B cell (primary cell): ENCODE measurements around the gene JSRP1. TPM values are rescaled to one million over a fixed set of nuclear protein-coding genes. Genes with fewer than 3 reads are reported as not detected.
A peak's percentile ranks its signal among the peaks of the same experiment; 100 is the strongest.

ENCODE experiments used
- ATAC-seq: fragments of 200-7000 bp; cut with Tn5 transposase; one replicate; pipeline ENCODE4 v1.10.0; 2021; ENCODE audit warnings: low read depth, mild to moderate bottlenecking, moderate number of reproducible peaks, moderate library complexity
- CTCF ChIA-PET: fragments of 350-600 bp; sonication (Branson Sonifier 250); formaldehyde crosslinking; loops from one replicate; lab custom pipeline; 2021; ENCODE audit warnings: antibody characterized with exemption, inconsistent platforms; lab: Charles Lee
- POLR2A ChIA-PET: fragments of 350-600 bp; sonication (Branson Sonifier 250); formaldehyde crosslinking; loops from one replicate; lab custom pipeline; 2021; ENCODE audit warnings: antibody characterized with exemption; lab: Charles Lee
- DNase-seq: peaks from one replicate; pipeline ENCODE4 v3.0.0; 2013
- H2AFZ ChIP-seq: 2 replicates; pipeline ENCODE4 v1.6.1; 2012; ENCODE audit warnings: mild to moderate bottlenecking, low read depth, low read length; ENCODE audit not compliant: insufficient read depth, poor library complexity, severe bottlenecking
- H3K27ac ChIP-seq, 2 donors: 1 replicate in 1 of 2; 2 replicates in 1 of 2; pipeline ENCODE4 v1.5.1; 2012 to 2013; ENCODE audit warnings: low read length in 2 of 2, mild to moderate bottlenecking in 2 of 2, moderate library complexity in 1 of 2
- H3K27me3 ChIP-seq, 4 experiments: fragments of 200-600 bp in 1 of 4; sonication (generic) in 1 of 4; replicated peaks in 1 of 4; 1 replicate in 2 of 4; 2 replicates in 2 of 4; pipeline versions ENCODE4 v1.6.1 to v1.7.0; 2013 to 2016; ENCODE audit warnings: low read length in 3 of 4, mild to moderate bottlenecking in 2 of 4, mixed read lengths in 1 of 4, moderate library complexity in 1 of 4; ENCODE audit not compliant: insufficient read depth in 4 of 4, control insufficient read depth in 3 of 4; ENCODE audit errors: control extremely low read depth in 1 of 4
- H3K36me3 ChIP-seq, 2 experiments: replicated peaks in 1 of 2; 1 replicate in 1 of 2; 2 replicates in 1 of 2; pipeline versions ENCODE4 v1.6.1 to v1.7.1; 2013; ENCODE audit warnings: low read length in 1 of 2; ENCODE audit not compliant: insufficient read depth in 2 of 2, control insufficient read depth in 1 of 2; ENCODE audit errors: control extremely low read depth in 1 of 2, extremely low read depth in 1 of 2
- H3K4me1 ChIP-seq, 2 donors: fragments of 200-600 bp in 1 of 2; sonication (generic) in 1 of 2; 1 replicate in 1 of 2; 2 replicates in 1 of 2; pipeline versions ENCODE4 v1.5.1 to v1.6.1; 2013 to 2017; ENCODE audit warnings: low read length in 2 of 2; ENCODE audit not compliant: control insufficient read depth in 2 of 2, insufficient read depth in 2 of 2
- H3K4me2 ChIP-seq: replicated peaks from 2 replicates; pipeline ENCODE3; 2012; ENCODE audit warnings: mild to moderate bottlenecking, low read depth, low read length; ENCODE audit not compliant: poor library complexity, severe bottlenecking
- H3K4me3 ChIP-seq, 5 experiments: fragments of 200-600 bp in 1 of 5; sonication (generic) in 1 of 5; 1 replicate in 3 of 5; 2 replicates in 2 of 5; pipeline versions ENCODE4 v1.5.1 to v1.7.0; 2011 to 2016; ENCODE audit warnings: low read length in 4 of 5, mild to moderate bottlenecking in 4 of 5, low read depth in 2 of 5, control low read depth in 1 of 5, moderate library complexity in 1 of 5; ENCODE audit not compliant: insufficient read depth in 1 of 5; ENCODE audit errors: control extremely low read depth in 1 of 5, extremely low read depth in 1 of 5
- H3K79me2 ChIP-seq: fragments of 200-600 bp; sonication (generic); one replicate; pipeline ENCODE4 v1.6.0; 2016; ENCODE audit warnings: low read length; ENCODE audit not compliant: control insufficient read depth, insufficient read depth
- H3K9ac ChIP-seq: fragments of 200-600 bp; sonication (generic); 2 replicates; pipeline ENCODE4 v1.6.1; 2017; ENCODE audit warnings: mild to moderate bottlenecking, low read length, moderate library complexity
- H3K9me3 ChIP-seq, 3 donors: one replicate each; pipeline versions ENCODE4 v1.6.1 to v1.7.1; 2013; ENCODE audit warnings: low read length in 2 of 3; ENCODE audit not compliant: control insufficient read depth in 2 of 3, insufficient read depth in 1 of 3; ENCODE audit errors: control extremely low read depth in 1 of 3
- H4K20me1 ChIP-seq: 2 replicates; pipeline ENCODE4 v1.6.0; 2012; ENCODE audit warnings: mild to moderate bottlenecking, low read length; ENCODE audit not compliant: insufficient read depth, control insufficient read depth, poor library complexity, severe bottlenecking
- H3K27ac Mint-ChIP-seq: one replicate; pipeline ENCODE4 v1.8.0; 2021; ENCODE audit warnings: mixed read lengths
- H3K27me3 Mint-ChIP-seq: one replicate; pipeline ENCODE4 v1.8.0; 2021; ENCODE audit warnings: mixed read lengths
- H3K4me1 Mint-ChIP-seq: one replicate; pipeline ENCODE4 v1.8.0; 2021; ENCODE audit warnings: mixed read lengths
- H3K4me3 Mint-ChIP-seq: one replicate; pipeline ENCODE4 v1.8.0; 2021; ENCODE audit warnings: mixed read lengths
- H3K9me3 Mint-ChIP-seq: one replicate; pipeline ENCODE4 v1.8.0; 2022; ENCODE audit warnings: mixed read lengths; ENCODE audit not compliant: insufficient read depth
- EZH2 ChIP-seq: IDR thresholded peaks from 2 replicates; pipeline ENCODE4 v1.6.1; 2012; ENCODE audit warnings: borderline replicate concordance, low read depth, mild to moderate bottlenecking, moderate library complexity, low read length; ENCODE audit not compliant: insufficient read depth, poor library complexity, severe bottlenecking
- WGBS: methylation state at CpG from one replicate; pipeline ENCODE4 v1.1.5; 2013; ENCODE audit warnings: missing lambda C conversion rate; ENCODE audit not compliant: insufficient coverage; 5-methylcytosine and 5-hydroxymethylcytosine counted together
- intact Hi-C: fragments of 100-400 bp; cut with micrococcal nuclease; formaldehyde crosslinking; loops from one replicate; pipeline ENCODE4 v1.10.0; 2022
- polyA plus RNA-seq: library from polyadenylated mRNA; depleted of rRNA; stranded (reverse); fragments of >200 nt; gene quantifications from 2 replicates; pipeline ENCODE4 v1.2.3, GENCODE V29; 2012
- total RNA-seq, 2 donors: library from RNA; stranded (reverse); fragments of 120-200 nt in 1 of 2; gene quantifications; 1 replicate in 1 of 2; 2 replicates in 1 of 2; pipeline versions ENCODE4 v1.2.3 to v1.2.4, GENCODE V29; 2013 to 2022
- TF ChIP-seq, protein P1 (sequence below): fragments of 200-600 bp; IDR thresholded peaks from one replicate; pipeline ENCODE4 v1.8.0; 2022; ENCODE audit warnings: antibody characterized with exemption, mild to moderate bottlenecking

Gene JSRP1
- total and polyA plus RNA-seq, 2 donors (not counting 1 experiment from before 2014, with no cell fraction given): 2.1 to 3.0 TPM

DNA sequence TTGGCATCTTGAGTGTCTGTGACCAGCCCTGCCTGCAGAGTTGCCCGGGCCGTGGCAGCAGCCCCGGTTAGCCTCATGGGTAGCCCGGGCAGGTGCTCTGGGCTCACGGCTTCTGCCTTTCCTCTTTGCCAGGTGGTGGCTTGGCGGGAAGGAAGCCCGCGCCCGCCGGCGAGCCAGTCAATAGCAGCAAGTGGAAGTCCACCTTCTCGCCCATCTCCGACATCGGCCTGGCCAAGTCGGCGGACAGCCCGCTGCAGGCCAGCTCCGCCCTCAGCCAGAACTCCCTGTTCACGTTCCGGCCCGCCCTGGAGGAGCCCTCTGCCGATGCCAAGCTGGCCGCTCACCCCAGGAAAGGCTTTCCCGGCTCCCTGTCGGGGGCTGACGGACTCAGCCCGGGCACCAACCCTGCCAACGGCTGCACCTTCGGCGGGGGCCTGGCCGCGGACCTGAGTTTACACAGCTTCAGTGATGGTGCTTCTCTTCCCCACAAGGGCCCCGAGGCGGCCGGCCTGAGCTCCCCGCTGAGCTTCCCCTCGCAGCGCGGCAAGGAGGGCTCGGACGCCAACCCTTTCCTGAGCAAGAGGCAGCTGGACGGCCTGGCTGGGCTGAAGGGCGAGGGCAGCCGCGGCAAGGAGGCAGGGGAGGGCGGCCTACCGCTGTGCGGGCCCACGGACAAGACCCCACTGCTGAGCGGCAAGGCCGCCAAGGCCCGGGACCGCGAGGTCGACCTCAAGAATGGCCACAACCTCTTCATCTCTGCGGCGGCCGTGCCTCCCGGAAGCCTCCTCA lies 30.0 kb downstream of the JSRP1 start:
- H3K4me1 ChIP-seq: peaks cover 16 to 40% of the 10 kb centered on the region in 2 donors
- no peak overlapping the region for H3K27ac ChIP-seq
- CTCF ChIA-PET: interaction anchor here (0.5 to 0.8 kb wide), 3 partner anchors 39 to 484 kb away, joined by 3 read pairs; no protein-coding TSS in a partner anchor
- H3K36me3 ChIP-seq: peaks cover 0 to 57% of the 10 kb centered on the region in 2 experiments
- intact Hi-C loops: no loop called here
- no peak overlapping the region for H2AFZ ChIP-seq
- TF ChIP-seq EZH2: no peak
- TF ChIP-seq, protein P1, sequence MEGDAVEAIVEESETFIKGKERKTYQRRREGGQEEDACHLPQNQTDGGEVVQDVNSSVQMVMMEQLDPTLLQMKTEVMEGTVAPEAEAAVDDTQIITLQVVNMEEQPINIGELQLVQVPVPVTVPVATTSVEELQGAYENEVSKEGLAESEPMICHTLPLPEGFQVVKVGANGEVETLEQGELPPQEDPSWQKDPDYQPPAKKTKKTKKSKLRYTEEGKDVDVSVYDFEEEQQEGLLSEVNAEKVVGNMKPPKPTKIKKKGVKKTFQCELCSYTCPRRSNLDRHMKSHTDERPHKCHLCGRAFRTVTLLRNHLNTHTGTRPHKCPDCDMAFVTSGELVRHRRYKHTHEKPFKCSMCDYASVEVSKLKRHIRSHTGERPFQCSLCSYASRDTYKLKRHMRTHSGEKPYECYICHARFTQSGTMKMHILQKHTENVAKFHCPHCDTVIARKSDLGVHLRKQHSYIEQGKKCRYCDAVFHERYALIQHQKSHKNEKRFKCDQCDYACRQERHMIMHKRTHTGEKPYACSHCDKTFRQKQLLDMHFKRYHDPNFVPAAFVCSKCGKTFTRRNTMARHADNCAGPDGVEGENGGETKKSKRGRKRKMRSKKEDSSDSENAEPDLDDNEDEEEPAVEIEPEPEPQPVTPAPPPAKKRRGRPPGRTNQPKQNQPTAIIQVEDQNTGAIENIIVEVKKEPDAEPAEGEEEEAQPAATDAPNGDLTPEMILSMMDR: no peak
- no peaks in the 10 kb centered on the region for H3K9me3 ChIP-seq
- H4K20me1 ChIP-seq: peaks cover 26% of the 10 kb centered on the region
- peak overlapping the region; percentile 10 for H3K27ac Mint-ChIP-seq
- H3K4me2 ChIP-seq: no peak overlapping the region
- H3K4me1 Mint-ChIP-seq: peaks cover 36% of the 10 kb centered on the region
- no peaks in the 10 kb centered on the region for H3K27me3 Mint-ChIP-seq
- H3K4me3 ChIP-seq: no peak overlapping the region
- no peak overlapping the region for H3K9ac ChIP-seq
- 96% methylated on average over 56 of the region's 59 CpGs for WGBS
- H3K27me3 ChIP-seq: no peaks in the 10 kb centered on the region
- H3K9me3 Mint-ChIP-seq: no peaks in the 10 kb centered on the region
- H3K4me3 Mint-ChIP-seq: no peak overlapping the region
- ATAC-seq (no peak), DNase-seq (no peak)
- POLR2A ChIA-PET: interaction anchor here (0.7 to 1.4 kb wide), 2 partner anchors 10 to 168 kb away, joined by 4 read pairs; no protein-coding TSS in a partner anchor
- peaks cover 22% of the 10 kb centered on the region for H3K79me2 ChIP-seq

DNA sequence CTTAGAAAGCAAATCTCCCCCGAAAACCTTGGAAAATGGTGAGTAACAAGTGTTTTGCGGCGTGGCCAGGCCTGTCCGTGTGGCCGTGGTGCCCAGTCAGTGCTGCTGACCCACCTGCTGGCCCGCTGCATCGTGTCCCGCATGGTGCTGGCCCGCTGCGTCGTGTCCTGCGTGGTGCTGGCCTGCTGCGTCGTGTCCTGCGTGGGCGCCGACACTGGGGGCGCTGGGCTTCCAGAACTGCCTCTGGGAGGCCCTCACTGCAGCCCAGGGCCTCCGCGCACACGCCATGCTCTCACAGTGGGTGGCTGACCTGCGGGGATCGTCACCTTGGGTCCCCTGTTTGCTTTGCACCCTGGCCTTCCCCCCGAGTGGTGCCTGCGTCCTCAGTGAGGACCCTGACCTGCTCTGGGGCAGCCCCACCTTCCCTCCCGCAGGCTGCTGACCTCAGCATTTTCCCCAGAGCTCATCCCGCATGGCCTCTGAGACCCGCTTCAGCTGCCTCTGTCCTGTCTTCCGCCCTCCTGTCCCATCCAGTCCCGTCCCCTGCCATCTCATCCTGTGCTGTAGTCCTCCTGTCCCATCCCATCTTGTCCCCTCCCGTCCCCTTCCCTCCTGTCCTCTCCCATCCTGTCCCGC lies 30.7 kb downstream of the JSRP1 start:
- Mint-ChIP-seq H3K27me3 (no peaks in the 10 kb centered on the region), H3K9me3 (no peaks in the 10 kb centered on the region), H3K4me1 (peaks cover 36% of the 10 kb centered on the region), H3K27ac (peak overlapping the region; percentile 46), H3K4me3 (no peak overlapping the region)
- Histone ChIP-seq H3K27me3 (no peaks in the 10 kb centered on the region), H3K79me2 (peaks cover 20% of the 10 kb centered on the region), H3K9ac (no peak overlapping the region), H4K20me1 (peaks cover 19% of the 10 kb centered on the region), H3K36me3 (peaks cover 0 to 53% of the 10 kb centered on the region in 2 experiments), H3K4me3 (no peak overlapping the region), H3K9me3 (no peaks in the 10 kb centered on the region), H3K4me2 (no peak overlapping the region), H3K4me1 (peaks cover 16 to 40% of the 10 kb centered on the region in 2 donors), H2AFZ (no peak overlapping the region), H3K27ac (no peak overlapping the region)
- ATAC-seq (no peak), DNase-seq (no peak)
- TF ChIP-seq EZH2: no peak
- TF ChIP-seq, protein P1: no peak
- intact Hi-C loops: no loop called here
- ChIA-PET CTCF (no interaction called here), POLR2A (no interaction called here)
- WGBS: 98% methylated on average over 32 of the region's 32 CpGs
